ENCODE data around the gene ANAPC2.

GRCh38 chr9:137150617-137151457, 37.5 kb downstream of the ANAPC2 start:
- TF ChIP-seq CTCF (IDR thresholded peaks at IDR 0.05), result no peak
- TF ChIP-seq EP300 (IDR thresholded peaks at IDR 0.05), result no peak

Measured in sigmoid colon (tissue), 4 donors.